PC-3 (cell line): ENCODE data around the gene LINGO4. TPM values are rescaled to one million over a fixed set of nuclear protein-coding genes. Genes with fewer than 3 reads are reported as not detected.

Experiments
- ATAC-seq: fragments of 200-7000 bp; cut with Tn5 transposase; 2 replicates; pipeline ENCODE4 v1.9.1; 2020; ENCODE audit warnings: mild to moderate bottlenecking, moderate library complexity
- BruUV-seq: library from RNA; stranded (reverse); fragments of 400-500 nt; replicated peaks from 2 replicates; lab custom pipeline; 2021; lab: Mats Ljungman, UMichigan
- CTCF ChIA-PET: fragments of 300-600 bp; sonication (Branson Sonifier 250); formaldehyde crosslinking; loops from one replicate; lab custom pipeline; 2022; ENCODE audit warnings: antibody characterized with exemption; lab: Charles Lee
- POLR2A ChIA-PET: fragments of 300-600 bp; sonication (Branson Sonifier 250); formaldehyde crosslinking; loops from one replicate; lab custom pipeline; 2022; ENCODE audit warnings: antibody characterized with exemption; ENCODE audit not compliant: unreplicated experiment; lab: Charles Lee
- DNase-seq: peaks from one replicate; pipeline ENCODE4 v3.0.0-alpha.2; 2015
- H2AFZ ChIP-seq: fragments of 300-600 bp; sonication (generic); 2 replicates; pipeline ENCODE4 v1.6.0; 2016; ENCODE audit warnings: antibody characterized with exemption, low read length
- H3F3A ChIP-seq: fragments of 300-600 bp; sonication (generic); one replicate; pipeline ENCODE4 v1.6.0; 2017; ENCODE audit warnings: antibody characterized with exemption, low read length, control low read depth, mild to moderate bottlenecking; ENCODE audit not compliant: unreplicated experiment
- H3K27ac ChIP-seq: fragments of 300-600 bp; sonication (generic); 2 replicates; pipeline ENCODE4 v1.5.1; 2016; ENCODE audit warnings: mild to moderate bottlenecking, low read length
- H3K27me3 ChIP-seq: fragments of 300-600 bp; sonication (generic); 2 replicates; pipeline ENCODE4 v1.6.1; 2016; ENCODE audit warnings: low read length, mixed read lengths
- H3K36me3 ChIP-seq: fragments of 300-600 bp; sonication (generic); 2 replicates; pipeline ENCODE4 v1.6.1; 2016; ENCODE audit warnings: low read depth, mixed run types, low read length, mixed read lengths
- H3K4me1 ChIP-seq: fragments of 300-600 bp; sonication (generic); 2 replicates; pipeline ENCODE4 v1.5.1; 2016; ENCODE audit warnings: low read length; ENCODE audit not compliant: insufficient read depth
- H3K4me2 ChIP-seq: fragments of 300-600 bp; sonication (generic); 2 replicates; pipeline ENCODE4 v1.6.0; 2016; ENCODE audit warnings: low read length
- H3K4me3 ChIP-seq: fragments of 300-600 bp; sonication (generic); 2 replicates; pipeline ENCODE4 v1.5.1; 2016; ENCODE audit warnings: mild to moderate bottlenecking, low read length, mixed read lengths
- H3K79me2 ChIP-seq: fragments of 300-600 bp; sonication (generic); 2 replicates; pipeline ENCODE4 v1.6.1; 2017; ENCODE audit warnings: low read length, mixed read lengths
- H3K9ac ChIP-seq: fragments of 300-600 bp; sonication (generic); 2 replicates; pipeline ENCODE4 v1.6.0; 2016; ENCODE audit warnings: mild to moderate bottlenecking, low read length
- H3K9me2 ChIP-seq: fragments of 300-600 bp; sonication (generic); replicated peaks from 2 replicates; pipeline ENCODE4 v1.6.1; 2016; ENCODE audit warnings: mixed run types, low read length, mixed read lengths
- H3K9me3 ChIP-seq: fragments of 300-600 bp; sonication (generic); 2 replicates; pipeline ENCODE4 v1.6.1; 2016; ENCODE audit warnings: low read length, mixed read lengths
- H4K20me1 ChIP-seq: fragments of 300-600 bp; sonication (generic); 2 replicates; pipeline ENCODE4 v1.6.1; 2016; ENCODE audit warnings: low read length, mixed read lengths
- CTCF ChIP-seq: fragments of 300-600 bp; sonication (generic); conservative IDR thresholded peaks from 2 replicates; pipeline ENCODE4 v1.5.1; 2017; ENCODE audit warnings: antibody characterized with exemption, low read depth, mild to moderate bottlenecking, low read length
- EZH2 ChIP-seq: fragments of 300-600 bp; sonication (generic); IDR thresholded peaks from one replicate; pipeline ENCODE4 v1.6.1; 2017; ENCODE audit warnings: antibody characterized with exemption, mild to moderate bottlenecking, low read length; ENCODE audit not compliant: unreplicated experiment
- EZH2phosphoT487 ChIP-seq: fragments of 300-600 bp; sonication (generic); IDR thresholded peaks from 2 replicates; pipeline ENCODE4 v1.6.1; 2018; ENCODE audit warnings: mild to moderate bottlenecking, antibody characterized with exemption, low read length, borderline replicate concordance
- intact Hi-C: fragments of 100-400 bp; cut with micrococcal nuclease; formaldehyde crosslinking; loops from 2 replicates; pipeline ENCODE4 v1.9.0; 2023
- total RNA-seq: library from RNA; depleted of rRNA; stranded (reverse); fragments of >200 nt; gene quantifications from 2 replicates; pipeline ENCODE4 v1.2.3, GENCODE V29; 2014

The LINGO4 gene
- total RNA-seq, 1 experiment from 2014 or later: not detected

- no peaks in the 10 kb centered on the region for H3K36me3 ChIP-seq
- ATAC-seq: peak; percentile 96
- H3K27ac ChIP-seq: no peak within 1 kb of the TSS
- peaks cover 12% of the 10 kb centered on the region for H3K4me1 ChIP-seq
- H3K9ac ChIP-seq: peak within 1 kb of the TSS; percentile 62
- CTCF ChIA-PET: interaction anchor here (0.9 kb wide), 1 partner anchor 56 kb away, joined by 4 read pairs; no protein-coding TSS in a partner anchor
- peak within 1 kb of the TSS; percentile 94 for H3K4me2 ChIP-seq
- no peaks in the 10 kb centered on the region for H4K20me1 ChIP-seq
- no peaks in the 10 kb centered on the region for H3K9me3 ChIP-seq
- no peaks in the 10 kb centered on the region for H3F3A ChIP-seq
- TSS peak; percentile 65 for BruUV-seq
- peak within 1 kb of the TSS; percentile 83 for H3K4me3 ChIP-seq
- peak within 1 kb of the TSS; percentile 96 for H2AFZ ChIP-seq
- no peaks in the 10 kb centered on the region for H3K9me2 ChIP-seq
- DNase-seq: peak; percentile 99
- TF ChIP-seq EZH2 (no peak), CTCF (peak; percentile 45), EZH2phosphoT487 (no peak)
- POLR2A ChIA-PET: interaction anchor here (0.5 kb wide), 1 partner anchor 109 kb away, joined by 4 read pairs; no protein-coding TSS in a partner anchor
- peaks cover 13% of the 10 kb centered on the region for H3K79me2 ChIP-seq
- H3K27me3 ChIP-seq: no peaks in the 10 kb centered on the region
- intact Hi-C loops: loop anchor here (1.0 to 2.0 kb wide), 2 partner anchors 27 to 46 kb away; partner anchors contain the start of gene MRPL9
Observed at GRCh38 chr1:151790071-151790939, 14.9 kb downstream of the LINGO4 start, which contains the start of gene TDRKH. Gene TDRKH (minus strand): TSS chr1:151790500. CDS start chr1:151783022, 7,478 bp downstream.

GRCh38 chr1:151787689-151788088 is 17.5 kb downstream of the LINGO4 start:
- no peaks in the 10 kb centered on the region for H3K36me3 ChIP-seq
- no TSS peak for BruUV-seq
- no peaks in the 10 kb centered on the region for H3F3A ChIP-seq
- H3K9ac ChIP-seq: no peak overlapping the region
- no peaks in the 10 kb centered on the region for H3K9me2 ChIP-seq
- H3K9me3 ChIP-seq: no peaks in the 10 kb centered on the region
- peaks cover 13% of the 10 kb centered on the region for H3K79me2 ChIP-seq
- no peak overlapping the region for H3K4me2 ChIP-seq
- DNase-seq: no peak
- no peak for ATAC-seq
- H3K27me3 ChIP-seq: no peaks in the 10 kb centered on the region
- H2AFZ ChIP-seq: no peak overlapping the region
- peaks cover 12% of the 10 kb centered on the region for H3K4me1 ChIP-seq
- ChIA-PET CTCF (no interaction called here), POLR2A (interaction anchor here (0.6 kb wide), 1 partner anchor 90 kb away, joined by 10 read pairs; no protein-coding TSS in a partner anchor)
- no peak overlapping the region for H3K27ac ChIP-seq
- no peak overlapping the region for H3K4me3 ChIP-seq
- intact Hi-C loops: no loop called here
- H4K20me1 ChIP-seq: no peaks in the 10 kb centered on the region
- TF ChIP-seq EZH2 (no peak), EZH2phosphoT487 (no peak), CTCF (no peak)
